Erythroblast (primary cell): ENCODE results near the gene PDCD7.

ENCODE experiments used
- GATA1 ChIP-seq: IDR thresholded peaks from 2 replicates; pipeline ENCODE4 v1.6.1; 2011; ENCODE audit warnings: low read depth, mild to moderate bottlenecking, control low read depth, low read length, moderate library complexity
- POLR2A ChIP-seq: IDR thresholded peaks from 2 replicates; pipeline ENCODE4 v1.6.1; 2011; ENCODE audit warnings: mild to moderate bottlenecking, low read length

DNA sequence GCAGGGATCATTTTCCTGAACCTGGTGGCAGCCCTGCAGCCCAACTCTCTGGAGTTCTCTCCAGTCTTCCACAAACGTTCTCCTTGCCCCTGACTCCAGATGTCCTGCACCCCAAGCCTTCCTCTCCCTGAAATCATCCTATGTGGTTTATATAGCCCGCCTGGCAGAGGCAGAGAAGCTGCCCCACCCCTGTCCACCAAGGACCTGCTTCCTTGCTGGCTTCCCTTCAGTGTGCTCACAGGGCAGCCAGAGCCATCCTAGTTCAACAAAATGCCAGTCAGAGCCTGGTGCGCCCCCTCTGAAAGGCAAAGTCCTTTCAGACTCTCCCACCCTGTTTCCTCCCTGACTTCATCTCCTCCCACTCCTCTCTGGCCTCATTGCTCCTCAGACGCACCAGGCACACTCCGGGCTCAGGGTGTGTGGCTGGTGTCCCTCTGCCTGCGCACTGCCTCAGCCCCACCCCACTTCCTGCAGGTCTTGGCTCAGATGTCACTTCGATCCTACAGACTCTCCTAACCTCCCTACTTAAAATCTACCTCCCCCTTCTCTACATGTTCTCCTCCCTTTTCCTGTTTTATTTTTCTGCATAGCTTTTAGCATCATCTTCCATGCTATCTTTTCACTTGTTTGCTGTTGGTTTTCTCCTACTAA lies 51.2 kb downstream of the PDCD7 start:
- no peak for TF ChIP-seq POLR2A
- TF ChIP-seq GATA1, result no peak
